Left kidney (tissue), 8 donors: Measurements from ENCODE around the gene CNN3. TPM values are rescaled to one million over a fixed set of nuclear protein-coding genes. Genes with fewer than 3 reads are reported as not detected.

Experiments
- DNase-seq: peaks from one replicate; pipeline ENCODE4 v3.0.0-alpha.2; 2013
- long read RNA-seq, 8 donors: transcript quantifications; one replicate each; lab custom pipeline, GENCODE V29; 2026
- polyA plus RNA-seq: library from polyadenylated mRNA; unstranded; fragments of 120-200 nt; gene quantifications from one replicate; pipeline ENCODE4 v1.2.1, GENCODE V29; 2013; ENCODE audit not compliant: insufficient read length

Gene CNN3
- 349 TPM for polyA plus RNA-seq
- long read RNA-seq, donor 1, transcript CNN3-201 (7 exons, 2,165 nt): major isoform, 145 of 190 reads
- long read RNA-seq, donor 1, transcript CNN3-204 (3 exons, 568 nt): minor isoform, 7 of 190 reads
- long read RNA-seq, donor 1, partial matches to known transcripts: 38 of 190 reads
- long read RNA-seq, donor 1, other reads (novel, unspliced or antisense): 0 of 190 reads
- long read RNA-seq, donor 2, transcript CNN3-204 (3 exons, 568 nt): minor isoform, 7 of 168 reads
- long read RNA-seq, donor 2, transcript CNN3-201 (7 exons, 2,165 nt): major isoform, 143 of 168 reads
- long read RNA-seq, donor 2, partial matches to known transcripts: 18 of 168 reads
- long read RNA-seq, donor 2, other reads (novel, unspliced or antisense): 0 of 168 reads
- long read RNA-seq, donor 3, transcript CNN3-201 (7 exons, 2,165 nt): major isoform, 85 of 98 reads
- long read RNA-seq, donor 3, partial matches to known transcripts: 12 of 98 reads
- long read RNA-seq, donor 3, other reads (novel, unspliced or antisense): 0 of 98 reads
- long read RNA-seq, donor 4, transcript CNN3-201 (7 exons, 2,165 nt): major isoform, 8 of 22 reads
- long read RNA-seq, donor 4, partial matches to known transcripts: 12 of 22 reads
- long read RNA-seq, donor 4, other reads (novel, unspliced or antisense): 0 of 22 reads
- long read RNA-seq, donor 5, transcript CNN3-201 (7 exons, 2,165 nt): major isoform, 141 of 170 reads
- long read RNA-seq, donor 5, partial matches to known transcripts: 21 of 170 reads
- long read RNA-seq, donor 5, other reads (novel, unspliced or antisense): 5 of 170 reads
- long read RNA-seq, donor 6, transcript CNN3-201 (7 exons, 2,165 nt): major isoform, 123 of 433 reads
- long read RNA-seq, donor 6, partial matches to known transcripts: 302 of 433 reads
- long read RNA-seq, donor 6, other reads (novel, unspliced or antisense): 5 of 433 reads
- long read RNA-seq, donor 7, transcript CNN3-201 (7 exons, 2,165 nt): major isoform, 159 of 216 reads
- long read RNA-seq, donor 7, transcript CNN3-204 (3 exons, 568 nt): minor isoform, 8 of 216 reads
- long read RNA-seq, donor 7, partial matches to known transcripts: 42 of 216 reads
- long read RNA-seq, donor 7, other reads (novel, unspliced or antisense): 5 of 216 reads
- long read RNA-seq, donor 8, transcript CNN3-201 (7 exons, 2,165 nt): major isoform, 42 of 45 reads
- long read RNA-seq, donor 8, partial matches to known transcripts: 0 of 45 reads
- long read RNA-seq, donor 8, other reads (novel, unspliced or antisense): 0 of 45 reads

DNA sequence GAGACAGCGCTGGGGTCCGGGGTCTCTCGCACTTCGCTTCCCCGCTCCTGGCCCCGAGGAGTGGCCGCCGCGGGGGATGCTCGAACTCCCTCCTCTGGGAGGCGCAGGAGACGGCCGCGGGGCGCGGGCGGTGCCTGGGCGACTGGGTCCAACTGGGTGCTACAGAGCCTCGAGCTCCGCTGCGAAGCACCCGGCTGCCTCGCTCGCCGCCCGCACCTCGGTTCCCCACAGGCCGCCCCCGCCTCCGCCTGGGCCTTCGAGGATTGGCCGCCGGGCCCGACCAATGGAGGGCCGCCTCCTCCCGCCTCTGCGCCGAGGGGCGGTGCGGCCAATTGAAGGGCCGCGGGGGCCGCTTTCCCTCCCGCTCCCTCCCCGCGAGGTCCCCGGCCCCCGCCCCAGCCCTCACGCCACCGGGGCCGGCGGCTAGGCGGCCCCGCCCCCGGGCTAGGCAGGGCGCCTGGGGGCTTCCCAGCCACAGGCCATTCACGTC lies at the start of gene CNN3:
CNN3 (minus strand) TSS at position 196 of the 490 bp plus-strand sequence. CDS start 216 bp downstream, outside the sequence.
- DNase-seq: peak; percentile 93

DNA sequence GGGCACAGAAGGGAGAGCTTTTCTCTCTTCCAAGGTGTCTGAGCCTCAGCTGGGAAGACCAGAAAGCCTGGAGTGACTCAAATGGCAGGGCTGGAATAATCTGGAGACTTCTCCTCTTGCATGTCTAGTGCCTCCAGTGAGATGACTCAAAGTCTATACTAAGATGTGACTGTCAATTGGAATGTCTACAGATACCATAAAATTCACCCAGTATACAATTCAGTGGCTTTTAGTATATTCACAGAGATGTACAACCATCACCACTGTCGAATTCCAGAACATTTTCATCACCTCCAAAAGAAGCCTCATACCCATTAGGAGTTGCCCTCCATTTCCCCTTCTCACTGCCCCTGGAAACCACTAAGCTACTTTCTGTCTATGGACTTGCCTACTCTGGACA lies 47.9 kb upstream of the CNN3 start:
- DNase-seq: no peak

DNA sequence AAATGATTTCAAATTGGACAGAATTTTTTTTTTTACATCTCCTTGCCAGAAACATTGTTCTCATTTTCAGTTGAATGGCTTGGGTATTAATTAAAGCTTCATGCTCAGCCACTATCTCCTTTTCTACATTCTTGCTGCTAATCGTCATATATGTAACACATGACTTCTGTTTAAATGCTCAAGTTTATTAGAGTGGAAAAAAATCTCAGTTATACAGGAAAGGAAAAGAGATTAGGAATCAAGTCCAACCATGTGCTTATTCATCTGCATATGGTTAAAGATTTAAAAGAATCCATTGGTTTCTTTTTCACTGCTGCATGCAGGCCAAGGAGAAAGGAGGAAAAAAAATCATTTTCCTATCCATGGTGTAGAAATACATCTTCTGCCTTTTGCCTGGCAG lies 47.3 kb upstream of the CNN3 start:
- no peak for DNase-seq

DNA sequence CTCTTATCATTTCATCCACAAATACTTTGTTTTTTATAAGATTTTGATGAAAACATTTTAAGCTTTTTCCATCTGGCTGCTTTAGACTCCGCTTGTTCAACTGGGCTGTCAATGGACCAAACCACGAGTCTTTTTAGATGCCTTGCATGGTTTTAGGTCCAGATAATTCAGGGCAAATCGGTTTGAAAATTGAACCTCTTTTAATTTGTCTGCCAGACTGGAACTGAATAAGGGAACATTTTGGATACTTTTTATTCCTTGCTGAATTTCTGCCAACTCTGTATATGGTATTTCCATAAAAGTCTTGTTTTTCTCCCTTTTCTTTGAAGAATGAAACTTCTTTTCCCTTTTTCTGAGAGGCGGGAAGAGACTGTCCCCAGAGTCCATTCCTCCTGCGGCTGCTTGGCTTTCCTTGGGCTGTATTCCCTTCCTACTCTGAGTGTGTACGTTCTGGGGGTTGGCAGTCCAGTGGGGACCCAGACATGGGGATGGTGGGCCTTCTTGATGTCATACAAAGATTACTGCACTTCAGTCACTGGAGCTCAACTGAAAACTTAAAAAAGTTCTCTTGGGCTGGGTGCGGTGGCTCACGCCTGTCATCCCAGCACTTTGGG lies 46.5 kb upstream of the CNN3 start:
- DNase-seq: no peak

DNA sequence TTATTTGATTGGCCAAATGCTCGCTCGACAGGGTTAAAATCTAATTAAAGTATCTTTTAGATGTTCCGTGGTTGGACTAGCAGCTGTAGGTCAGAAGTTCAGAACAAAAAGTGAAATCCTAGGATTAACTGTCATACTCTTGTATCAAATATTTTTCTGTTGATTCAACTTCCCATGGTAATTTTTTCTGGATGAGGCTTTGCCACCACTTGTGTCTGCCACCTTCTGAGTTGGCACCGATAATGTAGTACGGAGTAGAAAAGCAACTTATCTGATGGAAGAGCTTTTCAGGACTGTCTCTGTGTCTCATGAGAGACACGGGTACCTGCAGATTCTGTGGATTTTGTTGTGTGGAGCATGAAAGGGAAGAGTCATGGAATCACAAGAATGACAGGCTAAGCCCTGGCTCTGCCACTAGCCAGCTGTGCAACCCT lies 44.6 kb upstream of the CNN3 start:
- DNase-seq: no peak

DNA sequence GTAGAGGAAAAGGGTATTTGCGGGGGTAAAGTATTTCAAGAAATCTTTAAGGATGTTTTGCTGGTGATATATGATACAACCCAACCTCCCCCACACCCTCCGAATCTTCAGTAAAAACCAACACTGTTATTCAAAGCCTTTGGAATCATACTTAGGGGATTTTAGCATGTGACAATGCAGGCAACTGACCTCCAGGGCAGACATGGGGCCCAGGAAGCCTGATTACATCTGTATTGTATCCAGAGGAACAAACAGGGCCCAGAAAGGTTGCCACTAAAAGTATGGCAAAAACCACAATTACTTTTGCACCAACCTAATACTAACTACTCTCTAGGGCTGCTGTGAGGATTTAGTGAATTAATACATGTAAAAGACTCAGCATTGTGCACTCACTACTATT lies 43.9 kb upstream of the CNN3 start:
- DNase-seq: no peak

DNA sequence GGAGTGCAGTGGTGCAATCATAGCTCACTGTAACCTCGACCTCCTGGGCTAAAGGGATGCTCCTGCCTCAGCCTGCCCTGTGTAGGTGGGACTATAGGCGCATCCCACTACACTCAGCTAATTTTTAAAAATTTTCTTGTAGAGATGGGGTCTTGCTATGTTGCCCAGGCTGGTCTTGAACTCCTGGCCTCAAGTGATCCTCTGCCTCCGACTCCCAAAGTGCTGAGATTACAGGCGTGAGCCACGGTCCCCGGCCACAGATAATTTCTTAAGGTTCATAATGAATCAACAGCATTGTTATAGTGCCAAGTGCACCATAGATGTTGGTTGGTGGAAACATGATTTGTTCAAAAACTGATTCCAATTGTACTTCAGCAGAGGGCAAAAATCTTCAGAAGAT lies 42.2 kb upstream of the CNN3 start:
- DNase-seq: no peak

DNA sequence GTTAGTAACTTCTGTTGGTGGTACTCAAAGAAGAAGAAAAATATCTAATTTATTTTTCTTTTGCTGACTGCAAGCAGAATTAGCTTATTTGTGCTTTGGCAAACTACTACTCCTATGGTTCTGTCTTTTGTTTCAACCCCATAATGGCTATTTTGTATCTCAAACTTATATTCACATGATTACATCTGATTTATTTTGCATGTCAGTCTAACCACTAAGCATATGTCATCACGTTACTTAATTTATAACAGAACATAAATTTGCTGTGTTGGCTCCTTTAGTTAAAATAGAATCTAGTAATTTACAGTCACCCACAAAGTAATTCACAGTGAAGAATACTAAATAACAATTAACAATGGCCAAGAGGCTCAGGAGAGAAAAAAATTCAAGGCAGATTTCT lies 39.1 kb upstream of the CNN3 start:
- no peak for DNase-seq

DNA sequence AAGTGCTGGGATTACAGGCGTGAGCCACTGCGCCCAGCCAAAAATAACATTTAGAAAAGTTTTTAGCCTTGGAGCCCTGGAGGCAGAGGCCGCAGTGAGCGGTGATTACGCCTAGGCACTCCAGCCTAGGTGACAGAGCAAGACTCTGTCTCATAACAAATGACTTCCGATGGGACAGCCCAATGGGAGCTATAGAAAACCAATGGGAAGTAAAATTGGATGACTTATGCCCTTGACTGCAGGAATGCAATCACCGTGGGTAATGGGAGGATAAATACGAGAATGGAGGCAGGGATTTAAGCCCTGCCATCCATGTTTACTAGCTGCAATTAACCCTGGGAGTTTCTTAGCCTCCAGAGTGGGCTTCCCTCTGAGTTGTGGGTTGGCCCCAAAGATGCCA lies 37.0 kb upstream of the CNN3 start:
- no peak for DNase-seq

DNA sequence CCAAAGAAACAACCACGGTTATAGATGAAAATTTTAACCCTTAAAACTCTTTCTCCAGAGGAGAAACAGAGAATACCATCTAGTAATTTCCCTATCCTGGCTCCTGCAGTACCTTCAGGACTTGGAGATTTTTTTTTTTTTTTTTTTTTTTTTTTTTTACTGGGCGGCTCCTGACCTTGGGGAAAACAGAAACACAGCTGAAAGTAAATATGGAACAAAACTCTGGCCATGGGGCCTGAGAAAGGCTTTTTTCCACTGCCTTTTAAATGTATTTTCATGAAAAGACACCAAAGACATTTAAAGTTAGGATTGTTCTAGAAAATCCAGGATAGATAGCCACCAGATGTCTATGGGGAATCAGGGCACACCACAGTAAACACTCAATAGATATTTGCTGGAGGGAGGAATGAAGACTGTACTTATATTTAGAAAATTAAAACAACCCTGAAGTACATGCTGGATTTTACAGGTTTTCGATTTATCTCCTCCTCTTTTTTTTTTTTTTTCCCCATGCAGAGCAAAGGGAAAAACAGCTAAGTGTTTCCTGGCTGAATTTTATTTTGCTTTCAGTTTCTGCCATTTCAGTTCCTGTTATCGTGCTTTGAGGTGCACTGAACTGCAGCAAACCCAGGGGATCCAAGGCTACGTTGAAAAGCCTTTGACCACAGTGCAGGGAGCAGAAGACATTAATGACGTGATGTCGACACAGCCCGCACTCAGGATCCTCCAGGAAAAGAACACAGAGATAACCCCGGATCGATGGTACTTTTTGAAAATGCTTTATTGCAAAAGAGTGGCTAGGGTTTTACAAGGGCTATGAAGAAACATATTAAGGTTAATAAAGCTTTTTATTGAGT lies 35.7 kb upstream of the CNN3 start:
- DNase-seq: no peak

DNA sequence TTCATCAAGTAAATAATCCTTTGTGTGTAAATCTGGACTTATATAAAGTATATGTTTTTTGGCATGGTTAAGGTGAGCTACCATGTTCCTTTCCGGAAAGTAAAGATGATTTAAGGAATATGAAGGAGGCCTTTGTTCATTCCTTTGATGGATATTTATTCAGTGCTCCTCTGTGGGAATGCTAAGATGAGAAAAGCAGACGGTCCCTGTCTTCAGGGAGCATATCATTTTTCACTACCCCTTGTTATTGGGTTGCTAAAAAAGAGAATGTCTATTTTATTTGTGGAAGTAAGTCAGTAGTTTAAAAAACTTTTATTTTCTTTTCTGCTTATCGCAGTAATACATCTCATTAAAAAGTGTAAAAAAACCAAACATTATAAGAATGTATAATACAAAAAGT lies 35.1 kb upstream of the CNN3 start:
- no peak for DNase-seq

DNA sequence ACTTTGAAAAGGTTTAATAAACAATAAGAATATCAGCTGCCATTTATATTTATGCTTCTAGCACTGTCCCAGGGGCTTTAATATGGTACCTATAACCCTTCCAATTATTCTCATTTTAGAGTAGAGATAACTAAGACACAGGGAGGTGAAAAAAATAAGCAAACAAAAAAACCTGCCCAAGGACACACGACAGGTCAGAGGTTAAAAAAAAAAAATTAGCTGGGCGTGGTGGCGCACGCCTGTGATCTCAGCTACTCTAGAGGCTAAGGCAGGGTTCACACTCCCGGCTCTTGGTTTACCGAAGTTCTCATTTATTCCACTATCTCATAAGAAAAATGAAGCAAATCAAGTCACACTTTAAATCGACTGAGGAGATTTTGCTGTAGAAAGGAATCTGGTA lies 34.7 kb upstream of the CNN3 start:
- DNase-seq: no peak

DNA sequence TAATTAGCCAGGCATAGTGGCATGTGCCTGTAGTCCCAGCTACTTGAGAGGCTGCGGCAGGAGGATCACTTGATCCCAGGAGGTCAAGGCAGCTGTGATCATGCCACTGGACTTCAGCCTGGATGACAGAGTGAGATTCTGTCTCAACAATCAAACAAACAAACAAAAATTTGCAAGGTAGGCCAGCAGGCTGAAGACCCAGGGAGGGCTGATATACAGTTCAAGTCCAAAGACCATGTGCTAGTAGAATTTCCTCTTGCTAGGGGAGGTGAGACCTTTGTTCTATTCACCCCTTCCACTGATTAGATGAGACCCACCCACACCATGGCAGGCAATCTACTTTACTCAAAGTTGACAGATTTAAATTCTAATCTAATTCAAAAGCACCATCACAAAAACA lies 31.2 kb upstream of the CNN3 start:
- no peak for DNase-seq

DNA sequence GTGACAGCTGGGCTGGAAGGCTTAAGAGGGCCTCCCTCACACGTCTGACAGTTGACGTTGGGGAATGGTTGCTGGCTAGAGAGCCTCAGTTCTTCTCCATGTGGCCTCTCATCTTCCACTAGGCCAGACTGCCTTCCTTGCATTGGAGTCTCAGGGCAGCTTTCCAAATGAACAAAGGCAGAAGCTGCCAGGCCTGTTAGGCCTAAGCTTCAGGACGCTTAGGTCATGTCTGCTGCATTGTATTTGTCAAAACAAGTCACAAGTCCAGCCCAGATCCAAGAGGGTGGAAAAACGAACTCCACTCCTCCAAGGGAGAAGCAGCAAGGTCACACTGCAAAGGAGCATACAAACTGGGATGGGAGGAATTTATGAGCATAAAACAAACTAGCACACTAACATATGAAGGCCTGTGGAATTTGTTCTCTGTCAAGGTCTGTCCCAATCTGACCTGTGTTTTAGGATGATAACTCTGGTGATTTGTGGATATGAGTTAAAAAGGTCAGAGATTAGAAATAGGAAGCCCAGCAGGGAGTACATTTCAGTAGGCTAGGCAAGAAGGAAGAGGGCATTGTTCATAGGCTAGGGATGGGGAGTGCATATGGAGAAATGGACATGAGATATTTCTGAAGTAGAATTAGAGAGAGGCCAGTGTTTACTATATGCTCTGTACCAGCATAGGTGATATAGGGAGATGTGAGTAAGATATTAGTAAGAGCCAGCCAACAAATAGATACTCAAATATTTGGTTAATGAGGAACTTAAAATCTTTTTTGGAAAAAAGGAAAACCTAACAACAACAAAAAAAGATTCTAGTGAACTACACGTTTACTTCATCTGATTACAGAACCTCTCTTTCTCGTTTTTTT lies 29.1 kb upstream of the CNN3 start:
- DNase-seq: no peak

DNA sequence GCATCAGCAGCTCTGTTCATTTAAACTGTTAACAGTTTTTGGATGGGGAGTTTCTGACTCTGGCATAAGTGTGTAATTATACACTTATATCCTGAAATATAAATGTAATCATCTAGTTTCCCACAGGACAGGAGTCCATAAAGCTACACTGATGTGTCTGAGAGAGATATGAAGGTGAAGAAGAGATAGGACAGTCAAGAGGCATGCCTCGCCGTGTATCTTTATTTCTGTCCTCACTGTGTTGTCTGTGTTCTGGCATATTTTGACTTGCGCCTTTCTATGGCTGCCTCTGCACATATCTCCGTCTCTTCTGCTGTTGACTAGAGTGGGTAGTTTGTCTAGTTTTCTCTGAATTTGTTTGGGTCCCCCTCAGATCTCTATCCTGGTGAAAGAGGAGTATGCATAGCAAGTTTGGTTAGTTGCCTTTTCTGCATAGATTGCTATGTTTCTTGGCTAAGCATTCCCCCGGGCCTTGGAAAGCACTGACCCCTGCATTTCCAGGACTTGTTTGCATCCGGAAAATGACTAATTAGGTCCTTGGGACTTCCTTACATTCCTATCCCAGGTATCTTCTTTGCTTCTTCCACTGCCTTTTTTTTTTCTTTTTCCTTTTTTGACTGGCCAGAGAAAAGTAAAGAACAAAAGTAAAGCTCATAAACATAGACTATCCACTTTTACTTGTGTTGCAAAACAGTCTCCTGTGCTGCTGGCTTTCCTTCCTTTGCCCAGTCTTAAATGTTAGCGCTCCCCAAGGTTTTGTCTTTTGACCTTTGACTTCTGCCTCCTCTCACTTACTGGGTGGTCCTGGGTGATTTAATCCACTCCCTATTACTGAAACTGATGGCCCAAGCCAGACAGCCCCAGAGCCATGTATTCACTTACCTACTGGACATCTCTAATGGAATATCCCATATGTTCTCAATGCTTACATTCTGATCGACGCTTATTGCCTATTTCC lies 27.6 kb upstream of the CNN3 start:
- no peak for DNase-seq

DNA sequence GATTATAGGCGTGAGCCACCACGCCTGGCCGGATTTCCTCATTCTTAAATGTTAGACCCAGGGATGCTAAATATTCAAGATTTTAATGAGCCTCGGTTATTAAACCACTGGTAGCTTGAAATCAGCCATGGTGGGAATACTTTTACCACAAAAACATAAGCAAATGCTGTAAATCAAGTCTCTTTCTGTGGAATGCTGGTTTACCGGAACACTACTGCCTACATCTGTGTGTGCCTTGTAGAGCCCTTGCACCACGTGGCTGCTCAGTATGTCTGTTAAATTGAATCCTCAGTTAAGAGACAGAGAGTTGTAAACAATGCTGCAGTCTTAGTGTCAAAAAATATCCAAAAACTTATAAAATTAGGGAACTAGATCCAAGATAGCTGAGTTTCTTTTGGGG lies 26.8 kb upstream of the CNN3 start:
- no peak for DNase-seq

DNA sequence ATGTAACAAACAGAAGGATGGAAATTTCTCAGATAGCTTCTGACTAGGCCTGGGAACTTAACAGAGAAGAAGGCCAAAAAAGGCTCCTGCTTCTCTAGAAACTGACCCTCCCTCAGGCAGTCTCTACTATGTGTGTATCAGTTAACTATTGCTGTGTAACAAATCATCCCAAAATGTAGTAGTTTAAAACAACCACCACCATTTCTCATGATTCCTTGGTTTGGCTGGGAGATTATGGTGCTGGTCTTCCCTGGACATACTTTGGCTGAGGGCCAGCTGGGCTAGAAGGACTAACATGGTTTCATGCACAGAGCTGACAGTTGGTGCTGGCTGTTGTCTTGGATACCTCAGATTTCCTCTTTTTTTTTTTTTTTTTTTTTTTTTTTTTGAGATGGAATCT lies 26.2 kb upstream of the CNN3 start:
- no peak for DNase-seq

DNA sequence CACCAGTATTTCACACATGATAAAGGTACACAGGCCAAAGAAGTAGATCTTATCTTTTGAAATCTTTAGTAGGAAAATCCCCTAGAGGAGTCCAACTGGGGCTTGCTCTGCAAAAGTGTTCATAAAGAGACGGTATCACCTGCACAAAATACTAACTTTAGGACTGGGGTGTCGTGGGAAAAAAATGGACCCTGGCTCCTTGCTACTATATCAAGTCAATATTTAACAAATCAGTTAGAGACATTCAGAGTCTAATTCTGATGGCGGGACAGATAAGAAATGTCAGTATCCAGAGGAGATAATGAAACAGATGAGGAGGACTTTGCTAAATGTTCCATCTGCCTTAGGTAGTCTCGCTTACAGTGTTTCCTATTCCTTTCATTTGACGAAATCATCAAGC lies 25.6 kb upstream of the CNN3 start:
- no peak for DNase-seq
